NCI-H2227 (cell line): ENCODE results near the gene PCBP1.
"Not testable (repeated sequence)": the region's sequence is repeated elsewhere in the genome, so short reads cannot be mapped to it uniquely, and the experiment has no call there.

Experiments used
- DNase-seq: peaks from one replicate; lab custom pipeline; 2025; ENCODE audit not compliant: unreplicated experiment; lab: John Stamatoyannopoulos, UW

The PCBP1 gene

DNA sequence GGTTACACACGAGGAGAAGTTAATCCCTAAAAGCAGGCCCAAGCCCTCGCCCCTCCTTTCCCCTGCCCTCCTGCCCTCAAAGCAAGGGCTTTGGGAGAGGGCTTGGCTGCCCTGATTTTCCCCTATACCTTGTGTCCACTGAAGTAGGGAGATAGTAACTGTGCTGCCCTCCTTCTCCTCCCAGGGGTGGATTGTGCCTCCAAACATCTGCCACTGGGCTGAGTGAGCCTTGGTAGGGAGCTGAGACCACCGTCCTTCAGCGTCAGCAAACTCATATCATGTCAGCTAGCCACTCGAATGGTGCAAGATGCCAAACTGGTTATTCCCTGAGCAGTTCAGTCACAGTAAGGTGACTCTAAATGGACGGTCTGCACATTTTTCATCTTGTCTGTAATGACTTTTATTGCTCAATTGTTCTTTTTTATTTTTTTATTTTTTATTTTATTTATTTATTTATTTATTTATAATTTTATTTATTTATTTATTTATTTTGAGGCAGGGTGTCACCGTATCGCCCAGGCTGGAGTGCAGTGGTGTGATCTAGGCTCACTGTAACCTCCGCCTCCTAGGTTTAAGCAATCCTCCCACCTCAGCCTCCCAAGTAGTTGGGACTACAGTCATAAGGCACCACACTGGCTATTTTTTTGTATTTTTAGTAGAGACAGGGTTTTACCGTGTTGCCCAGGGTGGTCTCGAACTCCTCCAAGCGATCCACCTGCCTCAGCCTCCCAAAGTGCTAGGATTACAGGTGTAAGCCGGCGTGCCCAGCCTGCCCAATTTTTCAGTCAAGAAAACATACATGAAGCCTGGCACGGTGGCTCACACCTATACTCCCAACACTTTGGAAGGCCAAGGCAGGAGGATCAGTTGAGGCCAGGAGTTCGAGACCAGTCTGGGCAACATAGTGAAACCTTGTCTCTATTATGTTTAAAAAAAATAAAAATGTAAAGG lies 8.7 kb downstream of the PCBP1 start:
- no peak for DNase-seq

DNA sequence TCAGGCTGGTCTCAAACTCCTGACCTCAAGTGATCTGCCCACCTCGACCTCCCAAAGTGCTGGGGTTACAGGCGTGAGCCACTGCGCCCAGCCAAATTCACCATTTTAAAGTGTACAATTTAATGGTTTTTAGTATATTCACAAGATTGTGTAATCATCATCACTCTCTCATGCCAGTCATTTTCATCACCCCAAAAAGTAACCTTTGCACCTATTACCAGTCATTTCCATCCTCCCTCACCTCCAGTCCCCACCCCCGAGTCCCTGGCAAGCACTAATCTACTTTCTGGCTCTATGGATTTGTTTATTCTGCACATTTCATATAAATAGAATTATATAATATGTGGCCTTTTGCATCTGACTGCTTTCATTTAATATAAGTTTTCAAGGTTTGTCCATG lies 10.8 kb downstream of the PCBP1 start:
- DNase-seq, result no peak

DNA sequence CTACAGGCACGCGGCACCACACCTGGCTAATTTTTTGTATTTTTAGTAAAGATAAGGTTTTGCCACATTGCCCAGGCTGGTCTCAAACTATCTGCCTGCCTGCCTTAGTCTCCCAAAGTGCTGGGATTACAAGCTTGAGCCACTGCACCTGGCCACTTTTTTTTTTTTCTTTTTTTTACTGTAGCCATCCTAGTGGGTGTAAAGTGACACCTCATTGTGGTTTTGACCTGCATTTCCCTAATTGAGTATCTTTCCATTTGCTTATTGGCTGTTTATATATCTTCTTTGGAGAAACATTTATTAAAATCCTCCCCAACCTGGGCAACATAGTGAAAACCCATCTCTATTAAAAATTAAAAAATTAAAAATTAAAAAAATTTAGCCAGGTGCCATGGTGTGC lies 12.0 kb downstream of the PCBP1 start:
- no peak for DNase-seq

GRCh38 chr2:70101174-70101573 lies 13.9 kb downstream of the PCBP1 start:
- DNase-seq, result no peak

DNA sequence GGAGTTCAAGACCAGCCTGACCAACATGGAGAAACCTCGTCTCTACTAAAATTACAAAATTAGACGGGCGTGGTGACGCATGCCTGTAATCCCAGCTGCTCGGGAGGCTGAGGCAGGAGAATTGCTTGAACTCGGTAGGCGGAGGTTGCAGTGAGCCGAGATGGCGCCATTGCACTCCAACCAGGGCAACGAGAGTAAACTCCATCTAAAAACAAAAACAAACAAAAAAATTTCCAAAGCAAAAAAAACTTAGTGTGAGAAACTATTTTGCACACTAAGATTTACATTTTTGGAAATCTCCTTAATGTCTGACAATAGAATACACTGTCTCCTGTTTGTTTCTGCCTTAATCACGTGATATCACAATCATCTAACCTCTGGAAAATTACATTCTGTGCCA lies 14.4 kb downstream of the PCBP1 start:
- not testable (repeated sequence) for DNase-seq

DNA sequence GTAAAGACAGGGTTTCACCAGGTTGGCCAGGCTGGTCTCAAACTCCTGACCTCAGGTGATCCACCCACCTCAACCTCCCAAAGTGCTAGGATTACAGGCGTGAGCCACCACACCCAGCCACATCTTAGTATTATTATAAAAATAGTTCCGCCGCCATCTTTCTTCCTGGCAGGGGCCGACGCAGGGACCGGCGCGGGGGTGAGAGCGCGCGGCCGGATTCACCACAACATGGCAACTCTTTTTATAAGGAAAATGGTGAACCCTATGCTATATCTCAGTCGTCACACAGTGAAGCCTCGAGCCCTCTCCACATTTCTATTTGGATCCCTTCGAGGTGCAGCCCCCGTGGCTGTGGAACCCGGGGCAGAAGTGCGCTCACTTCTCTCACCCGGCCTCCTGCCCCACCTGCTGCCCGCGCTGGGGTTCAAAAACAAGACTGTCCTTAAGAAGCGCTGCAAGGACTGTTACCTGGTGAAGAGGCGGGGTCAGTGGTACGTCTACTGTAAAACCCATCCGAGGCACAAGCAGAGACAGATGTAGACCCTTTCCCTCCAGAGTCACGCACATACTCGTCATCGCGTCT lies 15.1 kb downstream of the PCBP1 start:
- DNase-seq, result not testable (repeated sequence)

DNA sequence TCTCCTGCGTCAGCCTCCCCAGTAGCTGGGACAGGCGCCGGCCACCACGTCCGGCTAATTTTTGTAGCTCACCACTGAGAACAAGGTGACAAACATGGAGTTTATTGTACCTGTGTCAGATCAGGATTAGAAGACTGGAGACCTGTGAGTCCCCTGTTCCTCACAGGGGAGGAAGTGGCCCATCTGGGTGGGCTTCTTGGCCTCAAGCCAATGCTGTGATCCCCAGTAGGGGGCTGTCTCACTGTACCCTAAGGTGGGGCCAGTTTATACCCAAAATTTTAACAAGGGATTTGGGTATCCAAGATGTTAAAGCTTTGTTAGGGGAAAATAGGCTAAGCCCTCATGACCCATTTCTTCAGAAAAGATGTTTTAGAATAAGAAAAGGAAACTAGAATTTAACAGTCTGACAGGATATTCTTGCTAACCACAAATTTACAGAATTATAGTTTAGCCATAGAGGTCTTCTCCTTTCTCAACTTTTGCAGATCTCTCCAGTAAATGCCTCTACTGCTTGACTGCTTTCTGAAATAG lies 16.3 kb downstream of the PCBP1 start:
- no peak for DNase-seq

DNA sequence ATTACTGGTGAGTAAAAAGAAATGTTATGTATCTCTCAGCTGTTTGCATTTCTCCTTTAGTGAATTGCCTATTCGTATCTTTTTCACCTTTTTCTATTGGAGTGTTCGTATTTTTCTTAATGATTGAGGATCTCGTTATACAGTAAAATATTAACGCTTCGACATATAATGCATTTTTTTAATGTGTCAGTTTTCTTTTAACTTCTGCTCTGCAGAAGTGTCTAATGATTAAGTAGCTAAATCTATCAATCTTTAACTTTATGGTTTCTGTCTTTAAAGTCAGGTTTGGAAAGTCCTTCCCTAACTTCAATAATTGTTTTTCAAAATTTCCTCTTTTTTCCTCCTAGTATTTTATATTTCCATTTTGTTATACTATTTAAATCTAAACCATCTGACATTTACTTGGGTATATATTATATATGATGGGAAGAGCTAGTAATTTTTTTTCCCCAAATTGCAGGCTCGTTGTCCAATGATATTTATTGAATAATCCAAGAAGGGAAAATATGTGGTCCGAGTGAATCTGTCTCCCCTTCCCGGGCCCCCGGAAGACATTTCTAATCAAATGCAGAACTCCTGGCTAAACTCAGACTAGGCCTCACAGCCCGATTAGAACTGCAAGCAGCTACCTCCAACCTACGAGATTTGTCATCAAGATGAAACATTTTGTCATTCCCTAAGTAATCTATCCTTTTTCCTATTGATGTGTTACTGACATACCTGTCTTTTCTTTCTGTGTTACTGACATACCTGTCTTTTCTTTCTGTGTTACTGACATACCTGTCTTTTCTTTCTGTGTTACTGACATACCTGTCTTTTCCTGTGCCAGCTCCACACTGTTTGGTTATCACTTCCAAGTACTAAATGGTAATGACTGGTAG lies 17.2 kb downstream of the PCBP1 start:
- DNase-seq, result peak; percentile 81

DNA sequence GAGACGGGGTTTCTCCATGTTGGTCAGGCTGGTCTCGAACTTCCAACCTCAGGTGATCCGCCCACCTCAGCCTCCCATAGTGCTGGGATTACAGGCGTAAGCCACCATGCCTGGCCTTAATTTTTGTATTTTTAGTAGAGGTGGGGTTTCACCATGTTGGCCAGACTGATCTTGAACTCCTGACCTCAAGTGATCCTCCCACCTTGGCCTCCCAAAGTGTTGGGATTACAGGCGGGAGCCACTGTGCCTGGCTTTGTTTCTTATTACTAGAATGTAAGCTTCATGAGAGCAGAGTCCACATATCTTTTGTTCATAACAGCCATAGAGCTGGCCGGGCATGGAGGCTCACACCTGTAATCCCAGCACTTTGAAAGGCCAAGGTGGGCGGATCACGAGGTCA lies 18.9 kb downstream of the PCBP1 start:
- DNase-seq, result not testable (repeated sequence)

- DNase-seq, result not testable (repeated sequence)
These were observed 23.1 kb downstream of the PCBP1 start for GRCh38 chr2:70110397-70110796.

GRCh38 chr2:70111752-70112591 lies 24.7 kb downstream of the PCBP1 start:
- DNase-seq, result no peak

DNA sequence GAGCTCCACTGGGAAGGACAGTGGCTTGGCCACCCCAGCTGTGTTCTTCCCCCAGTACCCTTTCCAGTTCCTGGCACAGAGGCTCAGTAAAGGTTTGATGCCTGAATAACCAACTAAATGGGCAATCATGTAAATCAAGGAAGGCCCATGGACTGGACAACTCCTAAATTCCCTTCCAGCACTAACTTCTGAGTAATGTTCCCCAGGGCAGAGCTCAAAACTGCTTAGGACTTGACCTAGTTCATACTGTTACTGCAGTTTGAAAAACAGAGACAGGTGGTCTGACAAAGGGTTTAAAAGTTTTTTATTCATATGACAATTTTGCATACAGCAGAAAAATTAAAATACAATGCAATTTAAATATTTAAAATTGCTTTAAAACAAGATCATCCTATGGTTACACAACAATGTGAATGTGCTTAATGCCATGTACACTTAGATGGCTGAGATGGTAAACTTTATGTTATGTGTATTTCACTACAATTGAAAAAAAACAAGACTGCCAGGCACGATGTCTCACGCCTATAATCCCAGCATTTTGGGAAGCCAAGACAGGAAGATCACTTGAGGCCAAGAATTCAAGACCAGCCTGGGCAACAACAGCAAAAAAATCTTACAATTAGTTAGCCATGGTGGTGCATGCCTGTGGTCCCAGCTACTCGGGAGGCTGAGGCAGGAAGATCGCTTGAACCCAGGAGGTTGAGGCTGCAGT lies 26.2 kb downstream of the PCBP1 start:
- DNase-seq, result no peak

GRCh38 chr2:70115646-70116442 lies 28.6 kb downstream of the PCBP1 start:
- DNase-seq, result no peak

DNA sequence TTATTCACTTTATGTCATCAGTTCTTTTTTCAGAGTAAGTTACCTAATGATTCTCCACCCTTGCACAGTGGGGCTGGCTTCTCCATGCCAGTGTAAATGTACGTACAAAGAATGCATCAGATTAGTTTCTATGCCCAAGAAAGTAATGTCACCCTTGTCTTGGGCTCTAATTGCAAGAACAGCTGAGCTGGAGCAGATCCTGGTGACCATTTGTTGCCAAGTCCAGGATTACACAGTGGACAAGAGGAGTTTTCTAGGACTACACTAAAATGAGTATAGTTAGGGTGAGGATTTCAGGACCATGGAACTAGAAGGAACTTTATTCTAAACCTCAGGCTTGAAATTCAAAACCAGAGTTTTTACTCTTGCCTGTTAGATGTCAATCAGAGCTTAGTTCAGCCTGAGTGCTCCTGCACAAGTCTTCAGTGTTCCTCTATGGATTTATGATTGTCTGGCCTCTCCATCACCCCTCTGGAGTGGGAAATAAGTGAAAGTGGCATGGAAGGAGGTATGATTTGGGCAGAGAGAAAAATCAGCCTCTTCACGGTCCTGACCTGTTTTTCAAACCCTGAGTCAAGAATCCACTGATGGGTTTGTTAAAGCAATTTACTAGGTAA lies 29.8 kb downstream of the PCBP1 start:
- no peak for DNase-seq

DNA sequence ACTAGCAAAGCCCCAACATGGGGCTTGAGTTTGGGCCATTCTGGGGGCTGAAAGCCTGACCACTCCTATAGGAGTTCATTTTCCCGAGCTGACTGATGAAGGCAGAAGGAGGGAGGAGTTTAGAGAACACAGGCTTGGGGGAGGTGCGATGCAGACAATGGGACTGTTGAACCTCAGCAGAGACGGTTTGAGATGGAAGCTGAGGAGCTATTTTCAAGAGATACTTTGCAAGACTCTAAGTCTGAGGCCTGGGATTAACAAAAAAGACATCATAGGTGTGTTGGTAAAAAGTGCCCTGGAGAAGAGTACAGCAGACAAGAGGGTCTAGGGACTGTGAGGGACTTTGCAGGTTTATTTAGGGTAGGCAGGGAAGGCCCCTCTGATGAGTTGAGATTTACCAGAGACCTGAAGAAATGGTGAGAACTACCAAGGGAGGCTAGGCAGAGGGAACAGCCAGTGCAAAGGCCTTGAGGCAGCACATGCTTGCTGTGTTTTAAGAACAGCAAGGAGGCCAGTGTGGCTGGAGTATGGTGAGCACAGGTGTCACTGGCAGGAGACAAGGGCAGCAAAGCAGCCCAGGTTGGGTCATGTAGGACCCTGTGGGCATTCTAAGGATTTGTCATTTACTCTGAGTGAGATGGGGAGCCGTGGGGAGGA lies 31.6 kb downstream of the PCBP1 start:
- peak; percentile 73 for DNase-seq

- DNase-seq, result no peak
These were observed 34.5 kb downstream of the PCBP1 start for GRCh38 chr2:70121627-70122372.

GRCh38 chr2:70122470-70122869 lies 35.2 kb downstream of the PCBP1 start:
- no peak for DNase-seq
